Keratinocyte (primary cell): ENCODE results near the gene PTGDS.

Experiments
- EZH2 ChIP-seq: IDR thresholded peaks from one replicate; pipeline ENCODE4 v1.6.1; 2012; ENCODE audit warnings: inconsistent platforms, mild to moderate bottlenecking, low read length, moderate library complexity
- TF ChIP-seq, protein P1 (sequence below), 3 experiments: IDR thresholded peaks in 1 of 3; conservative IDR thresholded peaks in 1 of 3; optimal IDR thresholded peaks in 1 of 3; 2 replicates in 2 of 3; 3 replicates in 1 of 3; pipeline versions ENCODE3 to v1.5.1; 2011; ENCODE audit warnings: low read length in 3 of 3, mild to moderate bottlenecking in 3 of 3, moderate library complexity in 2 of 3, control low read depth in 1 of 3, inconsistent platforms in 1 of 3; ENCODE audit not compliant: insufficient read depth in 2 of 3; ENCODE audit errors: extremely low read depth in 1 of 3

DNA sequence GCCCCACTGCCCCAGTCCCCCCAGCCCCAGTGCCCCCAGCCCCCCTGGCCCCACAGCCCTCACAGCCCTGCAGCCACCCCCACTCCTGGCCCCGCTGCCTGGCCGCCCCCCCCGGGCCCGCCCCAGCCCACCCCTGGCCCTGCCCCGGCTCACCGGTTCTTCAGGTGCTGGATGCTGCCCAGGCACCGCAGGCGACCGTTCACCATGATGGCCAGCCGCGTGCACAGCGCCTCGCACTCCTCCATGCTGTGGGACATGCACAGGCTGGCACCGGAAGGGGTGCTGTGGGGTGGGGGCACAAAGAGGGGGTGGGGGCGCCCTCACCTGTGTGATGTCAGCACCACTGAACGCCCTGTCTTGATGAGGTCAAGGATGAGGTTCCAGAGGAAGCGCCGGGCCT, 31.9 kb downstream of the PTGDS start:
- TF ChIP-seq, protein P1, sequence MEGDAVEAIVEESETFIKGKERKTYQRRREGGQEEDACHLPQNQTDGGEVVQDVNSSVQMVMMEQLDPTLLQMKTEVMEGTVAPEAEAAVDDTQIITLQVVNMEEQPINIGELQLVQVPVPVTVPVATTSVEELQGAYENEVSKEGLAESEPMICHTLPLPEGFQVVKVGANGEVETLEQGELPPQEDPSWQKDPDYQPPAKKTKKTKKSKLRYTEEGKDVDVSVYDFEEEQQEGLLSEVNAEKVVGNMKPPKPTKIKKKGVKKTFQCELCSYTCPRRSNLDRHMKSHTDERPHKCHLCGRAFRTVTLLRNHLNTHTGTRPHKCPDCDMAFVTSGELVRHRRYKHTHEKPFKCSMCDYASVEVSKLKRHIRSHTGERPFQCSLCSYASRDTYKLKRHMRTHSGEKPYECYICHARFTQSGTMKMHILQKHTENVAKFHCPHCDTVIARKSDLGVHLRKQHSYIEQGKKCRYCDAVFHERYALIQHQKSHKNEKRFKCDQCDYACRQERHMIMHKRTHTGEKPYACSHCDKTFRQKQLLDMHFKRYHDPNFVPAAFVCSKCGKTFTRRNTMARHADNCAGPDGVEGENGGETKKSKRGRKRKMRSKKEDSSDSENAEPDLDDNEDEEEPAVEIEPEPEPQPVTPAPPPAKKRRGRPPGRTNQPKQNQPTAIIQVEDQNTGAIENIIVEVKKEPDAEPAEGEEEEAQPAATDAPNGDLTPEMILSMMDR (optimal IDR thresholded peaks at IDR 0.05 in 1 of 3, IDR thresholded peaks at IDR 0.05 in 1 of 3, conservative IDR thresholded peaks at IDR 0.05 in 1 of 3; ENCODE audit: extremely low read depth in 1 of 3, insufficient read depth in 2 of 3, low read length in 3 of 3): no peak
- TF ChIP-seq EZH2: no peak
